Lower lobe of right lung (tissue), 2 donors: ENCODE results near the gene SAPCD1. TPM values are rescaled to one million over a fixed set of nuclear protein-coding genes. Genes with fewer than 3 reads are reported as not detected.

Source experiments
- ATAC-seq, 2 donors: fragments of 200-7000 bp; cut with Tn5 transposase; one replicate each; pipeline ENCODE4 v1.9.1; 2020 to 2022; ENCODE audit warnings: mild to moderate bottlenecking in 2 of 2, moderate library complexity in 2 of 2
- DNase-seq: peaks from one replicate; pipeline ENCODE4 v3.0.0-alpha.2; 2020
- H3K27ac ChIP-seq: fragments of 200-600 bp; one replicate; pipeline ENCODE4 v1.8.0; 2022
- H3K27me3 ChIP-seq: fragments of 200-600 bp; one replicate; pipeline ENCODE4 v1.8.0; 2022; ENCODE audit warnings: low read depth
- H3K36me3 ChIP-seq: fragments of 200-600 bp; one replicate; pipeline ENCODE4 v1.8.0; 2022; ENCODE audit warnings: mild to moderate bottlenecking
- H3K4me1 ChIP-seq: fragments of 200-600 bp; one replicate; pipeline ENCODE4 v1.8.0; 2022
- H3K4me3 ChIP-seq: fragments of 200-600 bp; one replicate; pipeline ENCODE4 v1.8.0; 2022; ENCODE audit warnings: mild to moderate bottlenecking
- H3K9me3 ChIP-seq: fragments of 200-600 bp; one replicate; pipeline ENCODE4 v1.8.0; 2022
- CTCF ChIP-seq: fragments of 200-600 bp; IDR thresholded peaks from one replicate; pipeline ENCODE4 v1.8.0; 2022; ENCODE audit warnings: antibody characterized with exemption, mild to moderate bottlenecking
- intact Hi-C: fragments of 100-400 bp; cut with DNase I; formaldehyde crosslinking; loops from one replicate; pipeline ENCODE4 v1.11.0; 2022
- total RNA-seq: library from RNA; stranded (reverse); fragmentation: NEBNext Ultra II Directional; extraction: Animal tissue kit (Norgen Biotek cat#: 25700); gene quantifications from one replicate; pipeline ENCODE4 v1.2.1, GENCODE V29; 2021
- donor health status: DM: no; HTN: yes; CAD: no; lungs with severe emphysema.

The SAPCD1 gene
- total RNA-seq, 1 donor from 2014 or later: 1.2 TPM

- Histone ChIP-seq H3K27me3 (no peaks in the 10 kb centered on the region), H3K4me3 (no peak overlapping the region), H3K4me1 (no peaks in the 10 kb centered on the region), H3K27ac (peak overlapping the region; percentile 18), H3K36me3 (no peaks in the 10 kb centered on the region), H3K9me3 (no peaks in the 10 kb centered on the region)
- ATAC-seq: peak; percentile 76 to 84
- peak; percentile 48 for DNase-seq
- intact Hi-C loops: no loop called here
- no peak for TF ChIP-seq CTCF
Observed at GRCh38 chr6:31718265-31718664, 44.2 kb upstream of the SAPCD1 start.

DNA sequence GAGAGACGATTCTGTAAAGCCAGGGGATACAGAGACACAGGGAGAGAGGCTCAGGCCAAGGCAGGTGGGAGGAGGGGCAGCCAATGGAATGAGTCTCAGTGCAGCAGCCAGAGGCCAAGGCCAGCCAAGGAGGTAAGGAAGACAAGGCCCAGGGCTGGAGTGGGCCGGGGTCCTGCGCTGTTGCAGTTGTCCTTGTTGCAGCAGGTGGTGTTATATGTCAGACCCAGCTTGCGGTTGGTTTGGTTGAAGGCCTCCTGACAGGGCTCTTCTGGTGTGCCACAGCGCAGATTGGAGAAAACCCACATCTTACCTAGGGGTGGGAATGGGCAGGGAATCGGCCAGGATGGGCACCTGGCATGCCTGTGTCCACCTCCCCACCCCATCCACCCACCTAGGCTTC, 43.5 kb upstream of the SAPCD1 start:
- DNase-seq: no peak
- Histone ChIP-seq H3K36me3 (no peaks in the 10 kb centered on the region), H3K9me3 (no peaks in the 10 kb centered on the region), H3K27ac (peak overlapping the region; percentile 18), H3K27me3 (no peaks in the 10 kb centered on the region), H3K4me1 (no peaks in the 10 kb centered on the region), H3K4me3 (no peak overlapping the region)
- intact Hi-C loops: no loop called here
- no peak for ATAC-seq
- no peak for TF ChIP-seq CTCF

- H3K4me3 ChIP-seq: no peak overlapping the region
- H3K27ac ChIP-seq: no peak overlapping the region
- no peak for ATAC-seq
- H3K27me3 ChIP-seq: no peaks in the 10 kb centered on the region
- no peaks in the 10 kb centered on the region for H3K4me1 ChIP-seq
- no peaks in the 10 kb centered on the region for H3K9me3 ChIP-seq
- no peaks in the 10 kb centered on the region for H3K36me3 ChIP-seq
- TF ChIP-seq CTCF: no peak
- peak; percentile 2 for DNase-seq
- intact Hi-C loops: no loop called here
Observed at GRCh38 chr6:31720196-31720770, 42.2 kb upstream of the SAPCD1 start.

- peak; percentile 13 for DNase-seq
- intact Hi-C loops: no loop called here
- H3K27me3 ChIP-seq: no peaks in the 10 kb centered on the region
- peaks cover 5% of the 10 kb centered on the region for H3K36me3 ChIP-seq
- H3K4me1 ChIP-seq: peaks cover 11% of the 10 kb centered on the region
- no peak within 1 kb of the TSS for H3K27ac ChIP-seq
- TF ChIP-seq CTCF: no peak
- no peaks in the 10 kb centered on the region for H3K9me3 ChIP-seq
- no peak within 1 kb of the TSS for H3K4me3 ChIP-seq
- ATAC-seq: no peak
Observed at GRCh38 chr6:31721351-31722020, 41.0 kb upstream of the SAPCD1 start, which contains the start of gene LY6G6C. LY6G6C (minus strand) TSS chr6:31721746; CDS start chr6:31721679, 67 bp downstream.

DNA sequence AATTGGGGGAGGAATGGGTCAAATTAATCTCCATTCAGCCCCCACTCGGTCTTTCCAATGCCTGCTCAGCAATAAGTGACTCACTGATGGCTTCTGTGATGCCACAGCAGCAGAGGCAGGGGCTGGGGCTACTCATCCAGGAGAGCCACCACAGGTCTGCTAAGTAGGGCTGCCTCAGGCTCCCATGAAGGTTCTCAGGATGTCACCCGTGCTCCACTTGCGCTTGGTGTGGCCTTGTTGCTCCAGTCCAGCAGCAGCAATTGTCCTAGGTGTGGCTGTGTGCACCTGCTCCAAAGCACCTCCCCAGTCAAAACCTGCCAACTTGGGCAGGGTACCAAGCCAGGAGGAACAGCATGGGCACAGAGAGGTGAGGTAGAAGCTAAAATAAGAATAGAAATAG, 40.3 kb upstream of the SAPCD1 start:
- no peak for ATAC-seq
- Histone ChIP-seq H3K9me3 (no peaks in the 10 kb centered on the region), H3K27ac (no peak overlapping the region), H3K4me1 (peaks cover 17% of the 10 kb centered on the region), H3K36me3 (peaks cover 12% of the 10 kb centered on the region), H3K4me3 (no peak overlapping the region), H3K27me3 (no peaks in the 10 kb centered on the region)
- peak; percentile 24 for DNase-seq
- TF ChIP-seq CTCF: no peak
- intact Hi-C loops: no loop called here
